AG08396 (cell line): ENCODE measurements around the gene RANBP3.
"Not testable (repeated sequence)": the region's sequence is repeated elsewhere in the genome, so short reads cannot be mapped to it uniquely, and the experiment has no call there.

Experiments used
- DNase-seq: peaks from one replicate; pipeline ENCODE4 v3.0.0; 2012; ENCODE audit warnings: low spot score, mixed read lengths

RANBP3 gene

DNA sequence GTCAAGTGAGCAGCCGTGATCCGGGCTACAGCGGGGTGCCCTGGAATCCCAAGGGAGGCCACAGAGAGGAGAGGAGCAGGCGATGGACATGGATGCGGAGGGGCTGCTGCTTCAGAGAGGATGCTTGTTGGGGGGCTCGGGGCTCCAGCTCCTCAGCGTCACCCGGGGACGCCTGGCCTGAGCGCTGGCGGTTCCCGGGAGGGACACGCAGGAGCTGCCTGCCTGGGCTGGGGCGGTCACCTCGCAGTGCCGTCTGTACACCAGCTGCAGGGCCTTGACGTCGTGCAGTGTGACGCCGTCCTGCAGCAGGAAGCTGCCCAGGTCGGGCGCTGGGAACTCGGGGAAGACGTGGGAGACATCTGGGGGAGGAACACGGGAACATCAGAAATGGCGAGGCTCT, 29.9 kb upstream of the RANBP3 start:
- DNase-seq, result no peak

DNA sequence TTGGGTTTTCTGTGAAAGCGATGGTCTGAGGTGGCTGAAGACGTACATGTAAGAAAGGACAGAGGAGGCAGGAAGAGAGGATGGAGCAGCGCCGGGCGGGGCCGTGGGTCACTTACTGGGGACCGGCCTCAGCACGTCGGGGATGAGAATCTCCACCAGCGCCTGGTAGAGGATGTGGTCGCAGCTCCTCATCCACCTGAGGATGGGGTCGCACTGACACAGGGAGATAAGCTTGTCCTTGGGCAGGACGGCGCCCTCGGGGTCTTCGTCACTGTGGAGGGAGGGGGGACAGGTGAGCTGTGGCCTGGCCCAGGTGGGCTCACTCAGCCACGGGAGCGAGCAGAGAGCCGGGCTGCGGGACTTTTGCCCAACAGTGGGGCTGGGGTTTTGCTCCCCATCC, 29.0 kb upstream of the RANBP3 start:
- DNase-seq, result no peak

DNA sequence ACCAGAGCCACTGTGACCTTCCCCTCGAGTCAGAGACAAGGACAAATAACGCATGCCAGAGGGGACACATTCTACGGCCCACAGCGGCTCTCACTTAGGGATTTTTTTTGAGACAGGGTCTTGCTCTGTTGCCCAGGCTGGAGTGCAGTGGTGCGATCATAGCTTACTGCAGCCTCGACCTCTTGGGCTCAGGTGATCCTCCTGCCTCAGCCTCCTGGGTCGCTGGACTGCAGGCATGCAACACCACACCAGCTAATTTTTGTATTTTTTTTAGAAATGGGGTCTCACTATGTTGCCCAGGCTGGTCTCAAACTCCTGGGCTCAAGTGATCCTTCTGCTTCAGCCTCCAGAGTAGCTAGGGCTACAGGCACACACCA, 28.1 kb upstream of the RANBP3 start:
- not testable (repeated sequence) for DNase-seq

DNA sequence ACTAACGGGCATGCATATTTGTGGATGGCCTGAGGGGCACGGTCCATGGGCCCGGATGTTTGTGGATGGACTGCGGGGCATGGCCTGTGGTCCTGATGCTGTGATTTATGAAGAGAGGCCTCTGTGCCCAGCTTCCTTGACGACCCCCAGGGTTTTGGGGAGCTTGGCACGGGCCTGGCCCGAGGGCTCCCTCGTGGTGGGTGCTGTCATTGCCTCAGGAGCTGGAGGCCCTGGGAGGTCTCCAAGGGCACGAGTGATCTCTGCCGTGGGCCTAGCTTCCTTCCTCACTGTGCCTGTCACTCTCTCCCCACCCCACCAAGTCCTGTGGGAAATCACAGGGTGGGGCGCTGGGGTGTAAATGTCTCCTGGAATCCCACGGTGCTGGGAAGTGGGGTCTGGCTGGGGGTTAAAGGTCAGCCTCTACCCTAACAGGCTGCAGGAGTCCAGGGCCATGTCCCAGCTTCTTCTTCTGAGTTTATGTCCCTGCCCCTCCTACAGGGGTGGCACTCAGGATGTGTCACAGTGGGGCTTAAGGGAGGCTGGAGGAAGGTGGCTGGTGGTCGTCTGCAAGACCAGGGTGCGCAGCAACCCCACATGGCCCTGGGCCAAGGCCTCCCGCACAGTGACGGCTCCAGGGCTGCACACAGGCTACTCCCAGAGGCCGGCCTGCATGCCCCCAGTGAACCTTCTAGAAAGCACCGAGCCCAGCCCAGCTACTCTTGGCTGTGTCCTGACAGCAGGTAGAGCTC, 27.6 kb upstream of the RANBP3 start:
- no peak for DNase-seq

DNA sequence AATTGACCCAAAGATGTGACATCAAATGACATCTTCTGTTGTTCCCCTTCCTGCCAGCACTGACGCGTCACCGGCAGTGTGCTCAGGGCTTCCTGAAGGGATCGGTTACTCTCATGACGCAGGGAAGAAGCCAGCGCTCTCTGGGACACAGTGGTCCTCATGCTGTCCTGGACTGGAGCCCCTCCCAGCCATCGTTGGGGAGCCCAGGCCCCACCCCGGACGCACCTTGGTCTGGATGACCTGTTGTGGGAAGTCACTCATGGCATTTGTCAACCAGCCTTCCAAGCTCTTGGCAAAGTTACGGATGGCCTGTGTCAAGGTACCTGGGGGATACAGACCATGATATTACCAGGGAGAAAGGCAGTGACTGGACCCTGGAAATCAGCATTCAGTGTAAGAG, 26.0 kb upstream of the RANBP3 start:
- DNase-seq, result no peak

DNA sequence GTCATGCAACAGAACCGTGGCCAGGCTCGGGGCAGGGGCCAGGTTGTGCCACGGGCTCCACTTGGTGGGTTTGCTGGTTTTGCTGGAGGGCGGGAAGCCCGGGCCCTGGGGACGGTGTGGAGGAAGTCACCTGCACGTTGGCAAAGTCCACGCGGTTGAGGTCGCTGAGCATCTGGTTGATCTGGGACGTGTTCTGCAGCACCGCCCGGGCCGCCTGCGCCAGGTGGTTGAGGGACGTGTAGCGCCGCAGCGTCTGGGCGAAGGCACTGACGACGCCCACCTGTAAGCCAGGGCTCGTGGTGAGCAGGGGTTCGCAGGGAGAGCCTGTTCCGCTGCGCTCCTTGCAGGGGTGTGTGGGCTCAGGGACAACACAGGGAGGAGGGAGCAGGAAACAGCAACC, 24.7 kb upstream of the RANBP3 start:
- no peak for DNase-seq

DNA sequence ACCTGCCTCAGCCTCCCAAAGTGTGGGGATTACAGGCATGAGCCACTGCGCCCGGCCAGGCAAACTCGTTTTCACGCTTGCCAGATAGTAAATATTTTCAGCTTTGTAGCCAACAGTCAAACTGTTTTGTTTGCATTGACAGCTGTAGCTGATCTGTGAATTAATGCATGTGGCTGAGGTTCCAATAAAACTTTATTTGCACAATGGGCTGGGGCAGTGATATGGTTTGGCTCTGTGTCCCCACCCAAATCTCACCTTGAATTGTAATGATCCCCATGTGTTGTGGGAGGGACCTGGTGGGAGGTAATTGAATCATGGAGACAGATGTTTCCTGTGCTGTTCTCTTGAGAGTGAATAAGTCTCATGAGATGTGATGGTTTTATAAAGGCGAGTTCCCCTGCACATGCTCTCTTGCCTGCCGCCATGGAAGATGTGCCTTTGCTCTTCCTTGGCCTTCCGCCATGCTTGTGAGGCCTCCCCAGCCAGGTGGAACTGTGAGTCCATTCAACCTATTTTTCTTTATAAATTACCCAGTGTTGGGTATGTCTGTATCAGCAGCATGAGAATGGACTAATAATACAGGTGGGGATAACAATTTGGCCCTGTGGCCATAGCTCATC, 22.4 kb upstream of the RANBP3 start:
- DNase-seq, result no peak

DNA sequence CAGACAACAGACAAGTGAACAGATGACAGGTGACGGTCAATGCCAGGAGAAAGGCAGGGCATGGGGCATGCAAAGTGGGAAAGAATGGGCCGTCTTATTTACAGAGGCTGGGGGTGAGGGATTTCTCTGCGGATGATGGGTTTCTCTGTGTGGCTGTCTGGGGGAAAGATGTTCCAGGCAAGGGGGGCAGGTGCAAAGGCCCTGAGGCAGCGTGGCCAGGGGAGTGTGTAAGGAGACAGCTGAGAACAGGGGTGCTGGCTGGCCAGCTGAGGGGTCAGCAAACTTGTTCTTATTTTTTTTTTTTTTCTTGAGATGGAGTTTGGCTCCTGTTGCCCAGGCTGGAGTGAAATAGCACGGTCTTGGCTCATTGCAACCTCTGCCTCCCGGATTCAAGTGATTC, 21.8 kb upstream of the RANBP3 start:
- no peak for DNase-seq

DNA sequence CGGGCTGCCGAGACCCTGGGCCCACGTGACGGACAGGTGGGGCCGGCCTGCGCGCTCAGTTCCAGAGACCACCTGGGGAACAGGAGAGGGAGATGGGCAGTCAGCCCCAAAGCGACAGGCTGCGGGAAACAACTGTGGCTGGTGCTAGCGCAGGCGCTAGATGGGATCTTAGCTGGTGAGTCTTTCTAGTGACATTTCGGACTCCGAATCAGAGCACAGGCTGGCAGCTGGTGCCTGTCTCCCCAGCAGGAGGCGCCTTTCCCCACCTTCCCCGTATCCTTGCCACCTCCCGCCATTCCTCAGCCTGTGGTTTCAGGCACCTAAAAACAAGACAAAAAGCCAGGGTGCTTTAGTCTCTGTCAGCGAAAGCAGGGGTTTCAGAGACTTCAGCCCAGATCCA, 19.4 kb upstream of the RANBP3 start:
- DNase-seq, result no peak

DNA sequence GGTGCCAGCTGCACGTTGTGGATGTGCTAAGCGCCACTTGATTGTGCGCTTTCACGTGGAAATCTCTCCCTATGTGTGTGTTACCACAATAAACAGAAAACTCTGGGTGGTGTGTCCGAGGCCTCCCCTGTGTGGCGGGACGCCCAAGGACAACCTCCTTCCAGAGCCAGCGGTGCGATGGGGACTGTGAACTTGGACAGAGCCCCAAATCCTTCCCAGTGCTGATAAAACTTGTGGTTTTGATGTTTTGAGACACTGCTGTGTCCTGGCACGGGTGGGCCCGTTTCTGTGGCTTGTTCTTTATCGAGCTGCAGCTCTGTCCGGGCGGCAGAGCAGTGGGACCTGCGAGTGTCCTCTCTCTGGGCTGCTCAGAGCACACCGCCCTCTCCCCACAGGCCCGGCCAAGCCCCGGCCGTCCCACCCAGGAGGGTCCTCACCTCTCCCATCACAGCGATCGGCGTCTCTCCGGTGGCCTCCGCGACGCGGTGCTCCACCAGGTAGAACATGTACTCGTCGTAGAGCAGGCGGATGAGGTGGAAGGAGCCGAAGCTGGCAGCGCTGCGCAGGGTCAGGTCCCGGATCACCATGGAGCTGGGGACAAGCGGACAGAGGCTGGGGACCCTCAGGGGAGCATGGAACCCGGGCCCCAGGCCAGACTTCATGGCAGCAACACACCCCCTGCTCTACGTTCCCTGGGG, 18.8 kb upstream of the RANBP3 start:
- DNase-seq, result no peak

DNA sequence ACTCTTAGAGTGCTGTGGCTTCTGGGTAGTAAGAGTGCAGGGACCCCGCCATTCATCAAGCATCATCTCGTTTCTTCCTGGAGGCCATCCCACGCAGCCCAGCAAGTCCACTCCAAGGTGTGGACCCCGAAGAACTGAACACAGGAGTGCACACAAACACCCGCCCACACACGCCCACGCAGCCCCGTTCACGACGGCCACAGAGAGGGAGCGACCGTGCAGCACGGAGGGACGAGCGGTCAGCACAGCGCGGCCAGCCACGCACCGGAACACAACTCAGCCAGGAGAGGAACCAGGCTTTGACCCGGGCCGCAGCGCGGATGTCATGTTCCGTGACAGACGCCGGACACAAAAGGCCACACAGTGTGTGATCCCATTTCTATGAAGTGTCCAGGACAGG, 18.2 kb upstream of the RANBP3 start:
- no peak for DNase-seq

DNA sequence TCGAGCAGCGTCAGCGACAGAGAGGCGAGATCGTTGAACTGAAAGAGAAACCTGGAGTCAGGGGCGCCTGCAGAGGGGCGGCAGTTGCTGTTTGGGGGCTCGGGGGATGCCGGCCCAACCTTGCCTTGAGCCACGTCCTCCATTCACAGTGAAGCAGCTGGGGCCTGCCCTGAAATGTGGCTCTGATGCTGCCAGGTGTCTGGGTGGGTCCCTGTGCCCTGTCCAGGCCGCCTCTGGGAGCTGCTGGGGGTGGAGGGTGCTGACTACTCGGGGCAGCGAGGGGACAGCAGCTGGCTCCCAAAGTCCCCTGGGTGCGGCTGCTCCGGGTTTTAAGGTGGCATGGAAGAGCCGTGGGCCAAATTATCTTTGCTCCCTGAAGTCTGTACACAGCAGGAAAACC, 17.7 kb upstream of the RANBP3 start:
- DNase-seq, result no peak

DNA sequence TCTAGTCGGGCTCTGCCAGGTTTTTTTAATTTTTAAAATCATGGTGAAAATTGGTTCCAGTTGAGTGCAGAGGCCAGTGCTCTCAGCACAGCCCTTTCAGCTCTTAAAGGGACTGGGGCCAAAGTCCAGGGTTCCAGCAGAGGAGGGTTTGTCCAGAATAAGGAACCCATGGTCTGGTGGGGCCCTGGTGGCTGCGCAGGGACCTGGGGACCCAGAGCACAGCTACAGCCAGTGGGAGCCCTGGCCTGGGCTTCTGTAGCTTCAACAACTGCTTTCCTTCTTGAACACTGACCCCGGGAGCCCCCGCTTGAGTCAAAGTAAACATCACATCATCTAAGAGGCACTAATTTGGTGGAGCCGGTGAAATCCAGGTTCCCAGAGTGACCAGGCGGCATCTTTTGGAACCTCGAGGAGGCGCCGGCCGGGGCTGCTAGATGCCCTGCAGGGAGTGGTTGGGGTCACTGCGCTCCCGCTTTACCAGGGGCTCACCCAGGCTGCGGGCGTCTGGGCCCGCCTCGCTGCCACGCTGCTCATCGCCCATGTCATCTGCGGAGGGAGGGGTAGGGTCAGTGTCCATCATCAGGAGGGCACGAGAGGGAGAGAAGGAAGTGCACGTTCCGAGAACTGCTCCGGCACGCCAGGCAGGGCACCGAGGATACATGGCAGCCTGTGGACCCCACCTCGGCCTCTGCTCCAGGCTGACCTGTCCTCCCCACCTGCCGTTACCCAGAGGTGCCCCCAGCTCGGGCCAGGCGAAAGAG, 16.6 kb upstream of the RANBP3 start:
- no peak for DNase-seq

DNA sequence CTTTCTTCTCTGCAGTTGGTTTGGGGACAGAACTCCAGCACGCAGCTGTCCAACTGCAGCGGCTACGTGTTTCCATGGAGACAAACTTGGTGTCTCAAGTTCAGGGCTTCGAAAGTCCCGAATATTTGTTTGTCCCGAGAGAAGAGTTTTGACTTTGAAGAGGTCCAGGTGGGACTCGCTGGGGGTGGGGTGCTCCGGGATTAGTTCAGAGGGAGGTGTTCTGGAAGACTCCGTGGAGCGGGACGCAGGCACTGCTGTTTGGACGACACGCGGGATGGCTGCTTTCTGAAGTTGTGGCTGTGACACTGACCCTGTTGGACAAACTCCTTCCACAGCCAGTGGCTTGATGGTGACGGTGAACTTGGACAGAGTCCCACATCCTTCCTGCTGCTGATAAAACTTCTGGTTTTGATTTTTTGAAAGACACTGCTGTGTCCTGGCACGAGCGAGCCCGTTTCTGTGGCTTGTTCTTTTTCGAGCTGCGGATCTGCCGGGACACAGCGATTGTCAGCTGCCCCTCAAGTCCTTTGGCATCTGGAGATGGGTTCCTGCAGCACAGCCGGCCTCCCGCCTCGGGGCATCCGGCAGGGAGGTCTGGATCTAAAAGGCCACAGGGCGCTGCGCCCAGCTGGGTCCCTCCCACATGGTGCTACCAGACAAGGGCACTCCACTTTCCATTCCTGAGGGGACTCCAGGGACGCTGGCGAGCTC, 15.9 kb upstream of the RANBP3 start:
- no peak for DNase-seq

DNA sequence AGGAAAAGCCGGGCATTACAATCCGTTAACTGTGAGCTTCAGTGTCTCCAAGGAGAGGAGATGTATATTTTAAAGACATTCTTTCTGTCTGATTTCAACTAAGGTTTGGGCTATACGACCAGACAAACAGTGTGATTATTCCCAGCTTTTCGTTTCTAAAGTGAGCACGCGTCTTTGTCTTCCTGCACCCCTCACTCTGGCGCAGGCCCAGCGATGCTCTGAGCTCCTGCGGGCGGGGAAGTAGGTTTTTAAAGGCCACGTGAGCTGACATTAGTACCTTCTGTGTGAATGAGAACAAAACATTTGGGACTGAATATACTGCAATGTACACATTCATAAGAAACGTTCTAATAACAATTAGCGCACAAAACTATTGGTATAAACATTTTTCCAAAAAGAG, 15.3 kb upstream of the RANBP3 start:
- no peak for DNase-seq

DNA sequence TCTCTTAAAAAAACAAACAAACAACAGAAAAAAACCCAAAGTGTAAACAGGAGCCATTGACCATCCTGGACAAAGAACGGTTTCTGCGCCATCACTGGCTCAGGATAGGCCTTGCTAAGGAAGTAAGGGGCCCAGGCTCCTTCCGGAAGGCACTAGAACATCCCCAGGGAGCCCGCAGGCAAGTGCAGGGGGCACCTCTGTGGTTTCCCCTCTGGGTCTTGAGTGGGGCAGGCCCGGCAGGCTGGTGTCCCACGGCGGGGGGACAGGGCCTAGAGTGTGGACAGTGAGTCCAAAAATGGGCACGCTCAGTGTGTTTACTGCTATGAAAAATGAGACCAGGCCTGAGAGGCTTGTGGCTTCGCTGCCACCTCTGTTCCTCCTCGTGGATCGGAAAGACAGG, 14.8 kb upstream of the RANBP3 start:
- DNase-seq, result no peak

DNA sequence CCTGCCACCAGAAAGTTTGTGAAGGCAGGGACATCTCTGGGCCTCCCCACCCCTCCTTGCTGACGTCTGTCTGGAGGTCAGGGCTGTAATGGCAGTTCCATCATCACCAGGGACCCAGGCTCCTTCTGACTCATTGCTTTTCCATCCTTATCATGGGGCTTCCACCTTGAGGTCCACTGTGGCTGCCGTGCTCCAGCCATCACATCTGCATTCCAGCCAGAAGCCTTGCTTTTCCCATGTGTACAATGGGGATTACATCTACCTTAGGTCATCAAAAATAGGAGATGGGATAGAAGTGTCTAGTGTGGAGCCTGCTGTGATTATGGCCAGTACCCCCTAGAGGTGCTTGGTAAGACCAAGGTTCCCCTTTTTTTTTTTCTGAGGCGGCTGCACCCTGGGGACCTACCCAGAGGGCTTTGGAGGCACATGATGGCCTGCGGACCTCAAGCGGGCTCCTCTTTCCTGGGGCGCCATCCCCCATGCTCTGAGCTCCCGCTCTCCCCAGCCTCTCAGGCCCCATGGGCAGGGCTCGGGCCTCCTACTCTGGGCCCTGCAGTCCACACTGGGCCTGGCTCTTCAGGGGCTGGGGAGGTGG, 13.4 kb upstream of the RANBP3 start:
- DNase-seq, result no peak

DNA sequence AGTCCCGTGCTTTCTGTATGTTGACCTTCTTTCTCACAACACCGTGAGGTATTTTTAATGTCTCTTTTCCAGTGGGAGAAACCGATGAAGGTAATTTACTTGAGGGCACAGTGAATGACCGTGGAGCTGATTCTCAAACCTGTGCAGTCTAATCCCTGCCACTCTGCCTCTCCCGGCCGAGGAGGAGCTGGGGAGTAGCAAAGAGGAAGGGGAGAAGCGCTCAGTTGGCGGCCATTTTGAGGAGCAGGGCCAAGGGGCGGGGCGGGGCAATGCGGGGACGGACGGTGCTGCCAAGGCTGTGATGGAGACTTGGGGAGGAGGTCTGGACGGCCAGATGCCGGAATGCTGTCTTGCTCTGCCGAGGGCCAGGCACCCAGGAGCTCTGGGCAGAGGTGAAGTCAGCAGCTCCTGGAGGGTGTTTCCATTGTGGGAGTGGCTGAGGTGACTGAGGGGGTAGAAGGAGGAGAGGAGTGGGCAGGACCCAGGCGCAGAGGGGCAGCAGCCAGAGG, 12.4 kb upstream of the RANBP3 start:
- no peak for DNase-seq

DNA sequence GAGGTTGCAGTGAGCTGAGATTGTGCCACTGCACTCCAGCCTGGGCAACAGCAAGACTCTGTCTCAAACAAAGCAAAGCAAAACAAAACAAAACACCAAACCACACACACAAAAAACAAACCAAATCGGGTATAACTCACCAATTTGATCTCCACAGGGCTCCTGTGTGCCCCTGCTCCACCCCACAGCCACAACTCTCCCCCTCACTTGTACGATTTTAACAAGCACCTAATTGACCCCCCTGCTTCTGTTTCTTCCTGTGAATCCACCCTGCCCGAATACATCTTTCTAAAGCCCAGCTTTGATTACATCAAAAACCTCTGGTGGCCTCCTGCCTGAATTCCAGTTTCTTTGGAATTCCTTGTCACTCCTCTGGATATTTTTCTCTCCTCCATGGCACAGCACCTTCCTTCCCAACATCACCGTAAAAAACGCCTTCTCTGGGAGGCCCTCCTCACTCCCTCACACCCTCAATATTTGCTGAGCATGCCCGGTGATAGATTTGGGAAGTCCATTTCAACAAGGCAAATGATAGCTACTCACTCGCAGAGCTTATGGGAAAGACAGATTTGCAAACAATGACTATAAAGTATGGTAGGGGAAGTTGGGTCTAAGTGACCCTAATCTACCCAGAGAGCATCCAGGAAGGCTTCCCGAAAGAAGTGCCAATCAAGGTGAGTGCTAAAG, 11.6 kb upstream of the RANBP3 start:
- no peak for DNase-seq

DNA sequence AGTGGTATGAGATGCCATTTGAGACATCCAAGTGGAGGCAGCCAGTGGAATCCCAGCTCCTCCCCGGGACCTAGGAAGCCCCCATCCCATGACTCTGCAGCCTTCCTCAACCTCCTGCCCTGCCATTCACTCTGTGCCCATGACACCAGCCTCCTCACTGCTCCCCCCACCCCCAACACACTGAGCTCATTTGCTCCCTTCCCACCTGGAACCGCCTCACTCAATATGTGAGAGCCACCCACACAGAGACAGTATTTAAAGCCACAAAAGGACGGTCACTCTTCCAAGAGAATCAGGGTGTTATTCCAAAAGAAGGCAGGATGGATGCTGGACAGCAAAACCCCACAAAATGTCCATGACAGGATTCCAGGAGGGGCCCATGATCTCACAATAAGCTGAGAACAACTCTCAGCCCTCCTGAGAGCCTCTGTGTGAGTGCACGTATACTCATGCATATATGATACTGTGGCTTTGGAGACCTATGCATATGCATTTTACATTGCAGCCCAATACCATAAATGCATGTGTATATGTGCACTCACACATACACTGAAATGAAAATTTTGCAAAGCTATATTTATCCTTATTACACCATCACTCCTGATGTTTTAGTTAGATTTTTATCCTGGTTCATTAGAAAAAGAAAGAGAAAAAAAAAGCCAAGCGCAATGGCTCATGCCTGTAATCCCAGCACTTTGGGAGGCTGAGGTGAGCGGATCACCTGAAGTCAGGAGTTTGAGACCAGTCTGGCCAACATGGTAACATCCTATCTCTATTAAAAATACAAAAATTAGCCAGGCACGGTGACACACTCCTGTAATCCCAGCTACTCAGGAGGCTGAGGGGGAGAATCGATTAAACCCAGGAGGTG, 10.8 kb upstream of the RANBP3 start:
- no peak for DNase-seq
